ENCODE results near the gene NANOS3.
"Not testable (repeated sequence)": the region's sequence is repeated elsewhere in the genome, so short reads cannot be mapped to it uniquely, and the experiment has no call there.

The NANOS3 gene

DNA sequence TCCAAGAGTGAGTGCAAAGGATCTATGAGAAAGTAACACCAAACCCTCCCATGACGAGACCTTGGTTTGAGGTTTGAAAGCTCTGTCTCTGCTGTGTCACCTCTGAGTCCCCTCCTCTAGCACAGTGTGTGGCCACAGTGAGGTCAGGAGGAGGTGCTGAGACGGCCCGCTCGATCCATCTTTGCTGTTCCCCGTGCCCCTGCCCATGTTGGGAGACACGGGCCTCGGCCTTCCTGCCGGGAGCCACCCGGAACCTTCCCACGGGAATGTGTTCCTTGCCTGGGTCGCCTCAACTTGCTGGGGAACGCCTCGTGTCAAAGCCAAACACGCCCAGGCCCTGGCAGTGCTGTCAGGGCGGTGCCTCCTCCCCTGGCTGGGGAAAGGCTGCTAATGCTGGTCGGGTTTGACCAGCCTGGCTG, 10.1 kb downstream of the NANOS3 start:
- DNase-seq, result no peak

DNA sequence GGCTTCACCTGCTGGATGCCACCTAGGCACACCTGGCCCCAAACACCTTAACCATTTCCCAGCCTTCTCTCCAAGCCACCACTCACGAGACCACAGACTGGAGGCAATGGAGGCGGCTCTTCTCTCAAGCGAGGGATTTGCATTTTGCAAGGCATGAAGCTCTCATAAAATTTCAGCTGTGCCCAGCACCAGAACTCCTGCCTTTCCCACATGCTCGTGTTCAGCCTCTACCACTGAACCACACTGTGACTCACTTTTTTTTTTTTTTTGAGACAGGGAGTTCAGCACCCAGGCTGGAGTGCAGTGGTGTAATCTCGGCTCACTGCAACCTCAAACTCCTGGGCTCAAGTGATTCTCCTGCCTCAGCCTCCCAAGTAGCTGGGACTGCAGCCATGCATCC, 10.6 kb downstream of the NANOS3 start:
- no peak for DNase-seq

DNA sequence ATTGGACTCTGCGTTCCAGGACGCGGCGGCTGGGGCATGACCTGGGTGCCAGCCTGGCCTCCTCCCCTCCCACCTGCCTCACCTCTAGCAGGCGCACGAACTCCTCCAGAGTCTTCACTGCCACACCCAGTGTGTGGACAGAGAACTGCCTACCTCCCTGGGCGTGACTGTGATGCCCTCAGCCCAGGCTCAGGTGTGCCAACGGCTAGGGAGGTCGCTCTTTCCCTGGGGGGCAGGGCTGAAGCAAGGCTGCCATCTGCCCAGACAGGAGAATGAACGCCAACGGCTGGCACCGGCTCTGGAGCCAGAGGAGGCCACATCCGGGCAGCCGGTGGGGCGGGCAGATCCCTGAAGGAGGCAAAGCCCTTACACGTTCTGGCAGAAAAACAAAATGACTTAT, 11.3 kb downstream of the NANOS3 start:
- peak; percentile 66 for DNase-seq

DNA sequence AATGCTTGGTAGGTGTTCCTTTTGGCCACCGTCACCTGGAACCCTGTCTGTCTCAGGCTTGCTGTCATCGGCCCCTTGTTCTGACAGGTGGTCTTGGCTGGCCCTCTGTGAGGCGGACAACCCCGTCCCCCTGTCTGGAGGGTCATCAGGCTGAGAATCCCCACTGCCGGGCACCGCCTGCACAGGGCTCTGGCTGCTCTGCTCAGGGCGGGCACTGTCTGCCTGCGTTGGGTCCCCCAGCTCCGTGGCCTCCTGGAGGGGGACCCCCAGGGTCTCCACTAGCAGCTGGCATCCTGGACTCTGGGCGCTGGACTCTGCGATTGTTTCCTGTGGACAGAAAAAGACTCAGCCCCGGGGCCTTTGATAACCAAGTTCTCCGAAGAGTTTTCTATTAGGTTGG, 13.2 kb downstream of the NANOS3 start:
- DNase-seq, result no peak

DNA sequence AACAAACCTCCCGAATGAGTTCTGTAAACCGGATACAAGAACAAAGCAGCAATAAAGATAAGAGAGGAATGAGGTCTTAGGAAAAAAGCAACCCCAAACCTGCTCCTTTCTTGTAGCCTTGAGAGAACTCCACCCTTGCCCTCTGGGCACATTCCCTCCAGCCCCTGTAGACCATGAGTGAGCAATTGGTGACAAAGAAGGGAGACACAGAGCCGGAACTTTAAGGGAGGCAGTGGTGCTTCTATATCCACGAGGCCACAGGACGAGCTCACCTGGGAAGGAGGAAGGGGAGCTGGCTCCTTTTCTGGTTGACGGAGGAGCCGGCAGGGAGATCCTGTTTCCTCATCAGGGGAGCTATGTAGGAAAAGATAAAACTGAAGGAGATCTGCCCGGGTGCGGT, 15.9 kb downstream of the NANOS3 start:
- DNase-seq, result no peak

DNA sequence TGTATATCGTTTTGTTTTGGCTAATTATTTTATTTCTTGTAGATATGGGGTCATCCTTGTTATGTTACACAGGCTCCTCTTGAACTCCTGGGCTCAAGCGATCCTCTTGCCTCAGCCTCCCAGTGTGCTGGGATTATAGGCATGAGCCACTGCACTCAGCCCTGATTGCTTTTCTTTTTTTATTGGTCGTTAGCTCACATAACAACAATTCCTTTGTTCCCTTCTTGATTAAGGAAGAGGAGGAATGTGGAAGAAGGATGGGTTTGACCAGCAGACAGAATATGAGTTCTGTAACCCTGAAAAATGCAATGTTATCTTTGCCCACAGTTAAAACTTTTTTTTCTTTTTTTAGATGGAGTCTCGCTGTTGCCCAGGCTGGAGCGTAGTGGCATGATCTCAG, 17.6 kb downstream of the NANOS3 start:
- no peak for DNase-seq

DNA sequence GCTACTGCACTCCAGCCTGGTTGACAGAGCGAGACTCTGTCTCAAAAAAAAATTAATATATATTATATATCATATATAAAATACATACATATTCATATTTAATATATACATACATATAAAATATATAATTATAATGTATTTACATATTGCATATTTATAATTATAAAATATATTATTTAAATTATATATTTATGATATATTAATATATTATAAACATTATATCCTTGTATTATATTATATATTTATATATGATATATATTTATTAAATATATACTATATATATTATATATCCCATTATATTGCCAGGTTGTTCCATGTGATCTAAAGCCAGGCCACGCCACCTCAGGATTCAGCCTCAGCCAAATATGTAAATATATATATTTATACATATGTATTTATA, 19.3 kb downstream of the NANOS3 start:
- no peak for DNase-seq

DNA sequence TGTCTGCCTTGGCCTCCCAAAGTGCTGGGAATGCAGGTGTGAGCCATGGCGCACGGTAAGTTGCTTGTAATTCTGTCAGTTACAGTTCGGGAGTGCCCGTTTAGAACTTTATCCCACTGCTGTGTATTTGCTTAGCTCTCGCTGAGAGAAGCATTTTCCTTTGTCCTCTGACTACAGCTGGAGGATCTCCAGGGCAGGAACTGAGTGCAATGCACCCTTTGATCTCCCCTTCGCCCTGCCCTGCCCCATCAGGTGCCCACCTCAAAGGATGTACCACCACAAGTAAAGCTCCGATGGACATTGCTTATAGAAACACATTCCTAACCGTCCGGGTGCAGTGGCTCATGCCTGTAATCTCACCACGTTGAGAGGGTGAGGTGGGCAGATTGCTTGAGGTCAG, 22.5 kb downstream of the NANOS3 start:
- no peak for DNase-seq

DNA sequence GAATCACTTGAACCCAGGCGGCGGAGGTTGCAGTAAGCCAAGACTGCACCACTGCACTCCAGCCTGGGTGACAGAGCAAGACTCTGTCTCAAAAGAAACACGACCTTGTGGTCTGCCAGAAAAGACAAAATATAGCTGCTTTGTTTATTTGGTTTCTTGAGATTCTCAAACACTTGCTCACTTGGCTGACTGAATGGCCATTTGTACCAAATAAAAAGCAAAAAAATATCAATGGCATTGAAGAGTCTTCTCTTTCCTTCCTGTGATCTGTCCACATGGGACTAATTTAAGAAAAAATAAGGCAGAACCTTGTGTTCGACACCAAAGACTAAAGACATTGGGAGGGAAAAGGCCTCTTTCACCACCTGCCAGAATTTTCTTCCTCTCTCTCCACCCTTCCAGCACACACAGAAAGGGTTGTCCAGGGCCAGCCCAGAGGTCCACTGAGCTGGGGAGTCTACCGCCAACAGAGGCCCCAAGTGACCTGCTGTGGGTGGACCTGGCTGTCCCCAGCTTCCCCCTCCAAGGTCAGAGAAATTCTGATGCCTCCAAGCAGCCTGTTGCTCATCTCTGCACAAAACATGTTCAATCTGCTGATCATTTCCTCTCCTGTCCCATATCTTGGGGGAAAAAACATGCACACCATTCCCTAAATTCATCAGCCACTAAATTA, 23.1 kb downstream of the NANOS3 start:
- no peak for DNase-seq

DNA sequence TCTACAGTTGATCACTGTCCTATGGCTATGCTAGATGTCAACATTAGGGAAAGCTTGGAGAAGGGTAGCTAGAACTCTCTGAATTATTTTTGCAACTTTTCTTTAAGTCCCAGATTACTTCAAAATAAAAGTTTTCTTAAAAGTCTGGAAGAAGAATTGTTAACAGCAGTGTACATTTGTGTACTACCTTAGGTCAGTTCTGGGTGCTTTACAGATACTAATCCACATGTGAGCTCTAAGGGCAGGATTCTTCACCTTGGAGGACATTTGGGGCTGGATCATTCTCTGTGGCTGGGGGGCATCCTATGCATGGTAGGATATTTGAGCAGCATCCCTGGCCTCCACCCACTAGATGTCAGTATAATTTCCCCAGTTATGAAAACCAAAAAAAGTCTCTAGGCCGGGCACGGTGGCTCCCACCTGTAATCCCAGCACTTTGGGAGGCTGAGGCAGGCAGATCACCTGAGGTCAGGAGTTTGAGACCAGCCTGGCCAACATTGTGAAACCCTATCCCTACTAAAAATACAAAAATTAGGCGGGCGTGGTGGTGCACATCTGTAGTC, 26.1 kb downstream of the NANOS3 start:
- DNase-seq, result no peak

DNA sequence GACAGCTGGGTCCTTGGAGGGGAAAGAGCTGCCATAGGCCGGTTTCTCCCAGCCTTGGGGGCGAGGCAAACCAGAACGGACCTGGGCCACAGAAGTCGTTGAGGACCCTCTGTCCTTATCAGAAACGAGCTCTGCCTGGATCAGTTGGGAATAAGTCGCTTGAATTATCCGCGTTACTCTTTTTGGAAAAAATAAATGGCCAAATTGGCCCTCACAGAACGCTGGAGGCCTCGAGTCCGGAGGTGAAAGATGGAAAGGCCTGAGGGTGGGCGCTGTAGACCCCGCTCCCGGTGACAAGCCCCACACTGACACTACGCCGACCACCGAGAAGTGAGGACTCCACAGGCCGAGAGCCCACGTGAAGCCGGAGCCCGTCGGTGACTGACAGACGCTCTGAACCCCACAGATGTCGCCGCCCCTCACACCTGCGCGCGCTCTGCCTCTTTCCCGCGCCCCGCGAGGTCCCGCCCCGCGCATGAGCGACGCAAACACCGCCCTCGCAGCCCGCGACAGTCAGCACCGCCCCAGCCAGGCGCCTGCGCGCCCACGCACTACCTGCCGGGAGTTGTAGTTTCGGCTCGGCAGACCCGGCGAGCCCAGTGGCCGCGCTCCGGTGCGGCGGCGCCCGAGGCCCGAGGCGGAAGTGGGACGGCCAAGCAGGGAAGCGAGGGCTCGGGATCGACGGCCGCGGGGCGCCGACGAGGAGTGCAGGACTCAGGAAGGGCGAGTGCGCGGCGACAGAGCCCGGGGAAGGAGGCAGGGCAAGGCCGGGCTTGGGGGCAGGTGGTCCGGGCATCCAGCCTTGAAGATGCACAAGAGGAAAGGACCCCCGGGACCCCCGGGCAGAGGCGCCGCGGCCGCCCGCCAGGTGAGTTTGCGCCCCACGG, 28.9 kb downstream of the NANOS3 start, which contains the start of the genes BRME1 and CC2D1A:
Gene BRME1, minus strand, starts transcription at position 484 of the 887 bp plus-strand sequence. CDS start 1,225 bp downstream, outside the sequence.
Gene CC2D1A, plus strand, starts transcription at position 568 of the 887 bp plus-strand sequence. Its CDS starts 241 bp downstream, at position 809.
- peak; percentile 95 for DNase-seq

DNA sequence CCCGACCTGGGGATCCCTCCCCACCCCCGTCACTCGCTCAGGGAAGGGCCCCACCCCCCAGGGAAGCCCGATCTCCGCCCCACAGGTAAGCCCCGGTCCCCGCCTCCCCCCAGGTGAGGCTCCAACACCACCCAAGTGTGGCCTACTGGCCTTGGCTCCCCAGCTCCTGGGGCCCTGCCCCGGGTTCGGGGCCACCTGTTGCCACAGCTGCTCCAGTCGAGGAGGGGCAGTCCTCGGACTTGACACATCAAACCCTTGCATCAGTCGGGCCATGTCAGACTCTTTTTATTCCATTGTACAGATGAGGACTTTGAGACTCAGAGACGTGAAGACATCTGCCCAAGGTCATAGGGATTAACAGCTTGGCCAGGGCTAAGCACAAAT, 29.6 kb downstream of the NANOS3 start:
- DNase-seq, result peak; percentile 31

DNA sequence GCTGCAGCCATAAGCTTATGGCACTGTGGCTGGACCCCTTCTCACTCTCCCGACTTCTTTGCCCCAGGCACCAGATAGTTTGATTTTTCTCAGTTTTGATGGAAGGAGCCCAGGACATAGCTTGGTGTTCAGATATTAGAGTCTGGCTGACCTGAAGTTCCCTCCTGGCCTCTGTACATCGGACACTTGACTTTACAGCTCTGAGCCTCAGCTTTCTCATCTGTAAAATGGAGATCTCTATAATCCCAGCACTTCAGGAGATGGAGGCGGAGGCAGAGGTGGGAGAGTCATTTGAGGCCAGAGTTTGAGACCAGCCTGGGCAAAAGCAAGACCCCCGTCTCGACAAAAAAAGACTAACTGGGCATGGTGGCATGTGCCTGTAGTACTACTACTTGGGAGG, 30.0 kb downstream of the NANOS3 start:
- no peak for DNase-seq

DNA sequence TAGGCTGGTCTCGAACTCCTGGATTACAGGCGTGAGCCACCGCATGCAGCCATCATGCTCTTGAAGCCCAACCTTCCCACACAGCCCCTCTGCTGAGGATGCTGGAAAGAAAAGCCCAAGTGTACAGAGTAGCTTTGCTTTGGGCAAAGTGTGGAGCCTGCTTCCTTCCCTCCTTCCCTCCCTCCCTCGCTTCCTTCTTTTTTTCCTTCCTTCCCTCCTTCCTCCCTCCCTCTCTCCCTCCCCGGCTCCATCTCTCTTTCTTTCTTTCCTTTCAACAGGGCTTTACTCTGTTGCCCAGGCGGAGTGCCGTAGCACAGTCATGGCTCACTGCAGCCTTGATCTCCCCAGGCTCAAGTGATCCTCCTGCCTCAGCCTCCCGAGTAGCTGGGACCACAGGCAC, 31.7 kb downstream of the NANOS3 start:
- DNase-seq, result no peak

DNA sequence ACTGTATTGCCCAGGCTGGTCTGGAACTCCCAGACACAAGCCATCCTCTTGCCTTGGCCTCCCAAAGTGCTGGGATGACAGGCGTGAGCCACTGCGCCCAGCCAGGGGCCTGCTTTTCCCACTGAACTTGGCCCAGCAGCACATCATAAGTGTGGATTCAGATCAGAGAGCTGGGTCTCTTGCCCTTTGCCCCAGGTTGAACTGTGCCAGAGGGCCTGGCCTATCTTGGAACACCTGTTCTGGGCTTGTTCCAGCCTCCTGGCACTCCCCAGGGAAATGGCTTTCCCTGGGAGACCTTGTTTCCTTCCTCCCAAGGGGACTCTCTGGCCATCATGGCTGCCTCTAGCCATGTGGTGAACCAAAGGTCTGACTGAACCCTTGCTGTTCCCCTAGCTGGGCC, 32.5 kb downstream of the NANOS3 start:
- DNase-seq, result no peak

DNA sequence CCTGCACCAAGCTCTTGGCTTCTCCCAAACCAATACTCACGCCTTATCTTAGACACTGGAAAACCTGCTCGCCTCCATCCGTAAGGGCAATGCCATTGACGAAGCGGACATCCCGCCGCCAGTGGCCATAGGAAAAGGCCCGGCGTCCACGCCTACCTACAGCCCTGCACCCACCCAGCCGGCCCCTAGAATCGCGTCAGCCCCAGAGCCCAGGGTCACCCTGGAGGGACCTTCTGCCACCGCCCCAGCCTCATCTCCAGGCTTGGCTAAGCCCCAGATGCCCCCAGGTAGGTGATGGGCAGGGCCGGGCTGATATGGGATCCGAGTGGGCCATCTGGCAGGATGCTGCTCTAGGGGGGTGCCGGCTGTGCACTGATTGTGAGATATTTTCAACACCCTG, 36.4 kb downstream of the NANOS3 start:
- DNase-seq, result no peak

DNA sequence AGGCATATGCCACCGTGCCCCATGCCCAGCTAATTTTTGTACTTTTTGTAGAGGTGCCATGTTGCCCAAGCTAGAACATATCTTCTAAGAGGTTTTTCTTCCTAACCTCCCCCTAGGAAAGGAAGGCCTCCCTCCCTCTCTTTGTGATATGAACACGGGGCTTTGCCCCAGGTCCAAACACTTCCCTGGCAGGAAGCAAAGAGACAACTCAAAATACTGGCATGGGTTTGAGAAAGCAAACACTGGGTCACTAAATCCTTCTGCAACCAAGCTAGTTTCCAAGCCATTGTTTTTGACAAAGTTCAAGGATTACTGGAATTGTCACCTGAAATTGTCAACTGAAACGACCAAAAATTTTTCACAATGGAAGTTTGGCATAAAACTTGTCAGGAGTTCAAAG, 37.8 kb downstream of the NANOS3 start:
- no peak for DNase-seq

DNA sequence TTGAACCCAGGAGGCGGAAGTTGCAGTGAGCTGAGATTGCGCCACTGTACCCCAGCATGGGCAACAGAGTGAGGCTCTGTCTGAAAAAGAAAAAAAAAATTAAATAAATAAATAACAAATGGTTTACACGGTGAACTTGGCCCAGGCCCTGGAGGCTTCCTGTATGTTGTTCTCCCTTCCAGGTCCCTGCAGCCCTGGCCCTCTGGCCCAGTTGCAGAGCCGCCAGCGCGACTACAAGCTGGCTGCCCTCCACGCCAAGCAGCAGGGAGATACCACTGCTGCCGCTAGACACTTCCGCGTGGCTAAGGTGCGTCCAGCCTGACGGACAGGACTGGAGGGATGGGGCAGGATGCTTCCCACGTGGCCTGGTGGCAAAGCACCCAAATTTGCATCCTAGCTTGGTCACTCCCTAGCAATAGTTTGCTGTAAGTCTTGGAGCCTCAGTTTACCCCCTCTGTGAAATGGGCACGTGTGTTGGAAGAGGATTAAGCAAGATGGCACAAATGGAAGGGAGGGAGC, 41.0 kb downstream of the NANOS3 start:
- DNase-seq, result no peak

DNA sequence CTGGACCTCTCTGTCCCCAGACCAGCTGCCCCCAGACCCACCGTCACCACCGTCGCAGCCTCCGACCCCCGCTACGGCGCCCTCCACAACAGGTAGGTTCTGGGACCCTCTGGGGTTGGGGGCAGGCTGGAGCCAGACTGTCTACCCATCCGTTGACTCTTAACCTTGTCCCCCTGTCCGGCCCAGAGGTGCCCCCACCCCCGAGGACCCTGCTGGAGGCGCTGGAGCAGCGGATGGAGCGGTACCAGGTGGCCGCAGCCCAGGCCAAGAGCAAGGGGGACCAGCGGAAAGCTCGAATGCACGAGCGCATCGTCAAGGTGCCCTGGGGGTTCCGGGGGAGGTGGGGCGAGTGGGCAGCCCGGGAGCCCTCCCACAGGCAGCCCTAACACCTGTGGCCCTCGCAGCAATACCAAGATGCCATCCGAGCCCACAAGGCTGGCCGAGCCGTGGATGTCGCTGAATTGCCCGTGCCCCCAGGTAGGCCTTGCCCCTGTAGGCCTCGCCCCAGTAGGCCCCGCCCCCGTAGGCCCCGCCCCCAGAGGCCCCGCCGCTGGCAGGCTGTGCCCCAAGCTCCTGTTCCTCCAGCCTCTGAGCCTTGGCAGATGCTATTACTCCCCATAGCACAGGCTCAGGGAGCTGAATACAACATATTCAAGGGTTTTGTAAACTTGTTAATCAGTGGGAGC, 41.9 kb downstream of the NANOS3 start:
- no peak for DNase-seq

DNA sequence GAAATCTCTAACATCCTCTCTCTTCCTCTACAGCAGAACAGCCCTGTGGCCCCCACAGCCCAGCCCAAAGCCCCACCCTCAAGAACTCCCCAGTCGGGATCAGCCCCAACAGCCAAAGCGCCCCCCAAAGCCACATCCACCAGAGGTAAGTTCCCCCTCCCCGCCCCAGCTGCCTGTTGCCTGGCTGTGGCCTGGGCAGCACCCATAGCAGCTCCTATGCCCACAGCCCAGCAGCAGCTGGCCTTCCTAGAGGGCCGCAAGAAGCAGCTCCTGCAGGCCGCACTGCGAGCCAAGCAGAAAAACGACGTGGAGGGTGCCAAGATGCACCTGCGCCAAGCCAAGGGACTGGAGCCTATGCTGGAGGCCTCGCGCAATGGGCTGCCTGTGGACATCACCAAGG, 43.6 kb downstream of the NANOS3 start:
- no peak for DNase-seq

DNA sequence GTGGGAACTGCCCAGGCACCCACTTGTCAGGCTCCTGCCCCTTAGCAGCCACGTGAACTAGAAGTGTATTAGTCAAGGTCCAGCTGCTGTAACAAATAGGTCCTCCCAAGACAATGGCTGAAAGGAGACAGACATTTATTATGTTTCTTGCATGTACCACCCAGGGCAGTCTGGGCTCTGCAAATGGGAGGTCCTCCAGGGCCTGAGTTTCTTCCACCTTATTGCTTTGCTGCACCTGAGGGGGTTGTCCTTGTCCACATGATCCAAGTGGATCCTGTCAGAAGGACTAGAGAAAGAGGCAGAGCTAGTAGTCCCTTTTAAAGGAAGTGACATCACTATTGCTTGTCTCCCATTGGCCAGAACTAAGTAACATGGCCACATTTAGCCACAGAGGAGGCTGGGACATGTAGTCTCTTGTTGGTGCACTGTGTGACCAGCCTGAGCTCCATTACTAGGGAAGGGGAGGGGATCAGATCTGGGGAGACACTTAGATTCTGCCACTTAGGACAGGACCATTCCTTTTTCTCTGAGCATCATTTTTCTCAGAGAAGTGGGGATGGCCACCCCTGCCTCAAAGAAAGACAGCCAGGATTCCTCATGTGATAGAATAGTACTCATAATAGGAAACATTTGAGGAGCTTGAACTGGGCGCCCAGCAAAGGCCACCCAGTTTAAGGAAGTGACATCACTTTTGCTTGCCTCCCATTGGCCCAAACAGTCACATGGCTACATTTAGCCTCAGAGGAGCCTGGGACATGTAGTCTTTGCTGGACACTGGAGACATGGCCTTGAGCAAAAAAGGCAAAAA, 44.2 kb downstream of the NANOS3 start:
- DNase-seq, result peak; percentile 50

DNA sequence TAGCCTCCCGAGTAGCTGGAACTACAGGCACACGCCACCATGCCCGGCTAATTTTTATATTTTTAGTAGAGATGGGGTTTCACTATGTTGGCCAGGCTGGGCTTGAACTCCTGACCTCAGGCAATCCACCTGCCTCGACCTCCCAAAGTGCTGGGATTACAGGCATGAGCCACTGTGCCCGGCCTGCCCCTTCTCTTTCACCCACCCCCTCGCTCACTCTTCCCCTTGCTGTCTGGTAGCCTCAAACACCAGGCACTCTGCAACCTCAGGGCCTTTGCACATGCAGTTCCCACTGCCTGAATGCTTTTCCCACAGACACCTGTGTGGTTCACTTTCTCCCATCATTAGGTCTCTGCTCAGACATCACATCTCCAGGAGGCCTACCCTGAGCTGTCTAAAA, 45.2 kb downstream of the NANOS3 start:
- DNase-seq, result not testable (repeated sequence)
